Adrenal gland (tissue), 5 donors: ENCODE data around the gene NAV2.

Source experiments
- CTCF ChIP-seq, 6 experiments: fragments of 450-650 bp in 4 of 6; fragments of 200-600 bp in 2 of 6; sonication (generic) in 1 of 6; IDR thresholded peaks; 1 replicate in 5 of 6; 2 replicates in 1 of 6; pipeline versions ENCODE4 v1.5.1 to v1.8.0; 2016 to 2021; ENCODE audit warnings: antibody characterized with exemption in 6 of 6, mild to moderate bottlenecking in 2 of 6, moderate library complexity in 1 of 6
- POLR2A ChIP-seq, 2 donors: fragments of 450-650 bp; IDR thresholded peaks; one replicate each; pipeline ENCODE4 v1.6.1; 2017; ENCODE audit warnings: antibody characterized with exemption in 2 of 2, mild to moderate bottlenecking in 2 of 2, moderate library complexity in 1 of 2
- donor health status: DM: no; HTN: no; CAD: no.

- TF ChIP-seq CTCF (IDR thresholded peaks at IDR 0.05) (no peak), POLR2A (IDR thresholded peaks at IDR 0.05) (no peak)
These were observed 151.8 kb downstream of the NAV2 start for GRCh38 chr11:19864141-19865140.
